Panc1 (cell line): ENCODE measurements around the gene PCGF3. TPM values are rescaled to one million over a fixed set of nuclear protein-coding genes. Genes with fewer than 3 reads are reported as not detected.
"Not testable (repeated sequence)": the region's sequence is repeated elsewhere in the genome, so short reads cannot be mapped to it uniquely, and the experiment has no call there.

Experiments
- ATAC-seq: fragments of 200-7000 bp; cut with Tn5 transposase; 2 replicates; pipeline ENCODE4 v1.9.1; 2020; ENCODE audit warnings: mild to moderate bottlenecking, moderate library complexity
- BruUV-seq: library from RNA; stranded (reverse); fragments of 400-500 nt; replicated peaks from 2 replicates; lab custom pipeline; 2021; lab: Mats Ljungman, UMichigan
- CTCF ChIA-PET: fragments of 300-600 bp; sonication (Branson Sonifier 250); formaldehyde crosslinking; loops from one replicate; lab custom pipeline; 2022; ENCODE audit warnings: antibody characterized with exemption; lab: Charles Lee
- POLR2A ChIA-PET: fragments of 300-600 bp; sonication (Branson Sonifier 250); formaldehyde crosslinking; loops from one replicate; lab custom pipeline; 2022; ENCODE audit warnings: antibody characterized with exemption; lab: Charles Lee
- DNase-seq: peaks from one replicate; pipeline ENCODE4 v3.0.0-alpha.2; 2010; ENCODE audit warnings: low read depth, low spot score
- H3K27ac ChIP-seq: 2 replicates; pipeline ENCODE4 v1.5.1; 2011; ENCODE audit warnings: mild to moderate bottlenecking, low read length, inconsistent platforms
- H3K27me3 ChIP-seq: fragments of 200-500 bp; sonication (Bioruptor generic); 2 replicates; pipeline ENCODE4 v1.6.0; 2014; ENCODE audit warnings: low read length, inconsistent platforms; ENCODE audit not compliant: control insufficient read depth, insufficient read depth
- H3K36me3 ChIP-seq: fragments of 200-500 bp; sonication (Bioruptor generic); 2 replicates; pipeline ENCODE4 v1.5.1; 2014; ENCODE audit warnings: inconsistent platforms, mild to moderate bottlenecking, low read length, moderate library complexity; ENCODE audit not compliant: control insufficient read depth, insufficient read depth
- H3K4me1 ChIP-seq: 2 replicates; pipeline ENCODE4 v1.5.1; 2011; ENCODE audit warnings: inconsistent platforms, mild to moderate bottlenecking, low read length, moderate library complexity; ENCODE audit not compliant: control insufficient read depth, insufficient read depth
- H3K4me3 ChIP-seq, 2 experiments: 2 replicates each; pipeline ENCODE4 v1.5.1; 2011 to 2012; ENCODE audit warnings: low read depth in 2 of 2, low read length in 2 of 2, mild to moderate bottlenecking in 2 of 2, inconsistent platforms in 1 of 2, moderate library complexity in 1 of 2
- H3K9me3 ChIP-seq: fragments of 200-500 bp; sonication (Bioruptor generic); 2 replicates; pipeline ENCODE4 v1.5.1; 2014; ENCODE audit warnings: low read depth, mild to moderate bottlenecking, inconsistent platforms, low read length, moderate library complexity; ENCODE audit not compliant: control insufficient read depth, insufficient read depth
- CTCF ChIP-seq: fragments of 450-650 bp; IDR thresholded peaks from 2 replicates; pipeline ENCODE4 v1.5.1; 2017; ENCODE audit warnings: mild to moderate bottlenecking
- POLR2AphosphoS5 ChIP-seq: IDR thresholded peaks from 2 replicates; pipeline ENCODE4 v1.6.1; 2012; ENCODE audit warnings: mild to moderate bottlenecking, low read depth, low read length, moderate library complexity
- REST ChIP-seq, 2 experiments: IDR thresholded peaks; 2 replicates each; pipeline ENCODE4 v1.6.1; 2011 to 2012; ENCODE audit warnings: low read depth in 2 of 2, control low read depth in 1 of 2, low read length in 1 of 2, mild to moderate bottlenecking in 1 of 2, moderate library complexity in 1 of 2; ENCODE audit not compliant: insufficient read depth in 1 of 2
- SIN3A ChIP-seq: IDR thresholded peaks from 2 replicates; pipeline ENCODE4 v1.6.1; 2012; ENCODE audit warnings: low read depth, mild to moderate bottlenecking, low read length, moderate library complexity, borderline replicate concordance; ENCODE audit not compliant: insufficient read depth
- TCF7L2 ChIP-seq: IDR thresholded peaks from 2 replicates; pipeline ENCODE4 v1.6.1; 2011; ENCODE audit warnings: mild to moderate bottlenecking, low read depth, low read length, inconsistent platforms
- in situ Hi-C: cut with HindIII; loops from 2 replicates; pipeline ENCODE4 v1.10.0; 2016; ENCODE audit warnings: low sequenced_read_pairs, low pct_unique_long_range_greater_than_20kb
- intact Hi-C: fragments of 100-400 bp; cut with micrococcal nuclease; formaldehyde crosslinking; loops from one replicate; pipeline ENCODE4 v1.10.0; 2022; ENCODE audit not compliant: unreplicated experiment
- total RNA-seq: library from RNA; stranded (reverse); gene quantifications from one replicate; pipeline ENCODE4 v1.2.1, GENCODE V29; 2021; ENCODE audit not compliant: unreplicated experiment

The PCGF3 gene
- total RNA-seq, 1 experiment from 2014 or later: 44.6 TPM

- in situ Hi-C loops: no loop called here
- TF ChIP-seq SIN3A (no peak), POLR2AphosphoS5 (no peak), REST (IDR thresholded peaks at IDR 0.05; ENCODE audit: insufficient read depth in 1 of 2, low read depth in 2 of 2, low read length in 1 of 2) (no peak), CTCF (no peak)
- no peak for ATAC-seq
- DNase-seq: no peak
- no peak overlapping the region for H3K27ac ChIP-seq
- H3K4me3 ChIP-seq: no peak overlapping the region
- intact Hi-C loops: no loop called here
- no peaks in the 10 kb centered on the region for H3K4me1 ChIP-seq
- no peaks in the 10 kb centered on the region for H3K9me3 ChIP-seq
- H3K27me3 ChIP-seq: no peaks in the 10 kb centered on the region
- peaks cover 2% of the 10 kb centered on the region; the same call in 1 of the 2 replicates for H3K36me3 ChIP-seq
- BruUV-seq: no TSS peak
- CTCF ChIA-PET: no interaction called here
- POLR2A ChIA-PET: no interaction called here
These were observed 30.0 kb downstream of the PCGF3 start for GRCh38 chr4:735583-735982.

- in situ Hi-C loops, CTCF ChIA-PET, H3K9me3 ChIP-seq, H3K36me3 ChIP-seq, POLR2A ChIA-PET, intact Hi-C loops, H3K27ac ChIP-seq, H3K4me1 ChIP-seq, DNase-seq, H3K27me3 ChIP-seq, H3K4me3 ChIP-seq, BruUV-seq, ATAC-seq: not testable (repeated sequence)
These were observed 30.9 kb downstream of the PCGF3 start for GRCh38 chr4:736561-736960.

- TF ChIP-seq REST (IDR thresholded peaks at IDR 0.05; ENCODE audit: insufficient read depth in 1 of 2, low read depth in 2 of 2, low read length in 1 of 2) (no peak), TCF7L2 (no peak), CTCF (no peak), POLR2AphosphoS5 (no peak), SIN3A (no peak)
- Histone ChIP-seq H3K4me1 (peaks cover 6% of the 10 kb centered on the region), H3K9me3 (no peaks in the 10 kb centered on the region), H3K36me3 (0 out of 2 replicates have a peak, but pooled peaks cover 2% of the 10 kb centered on the region), H3K27ac (no peak overlapping the region), H3K4me3 (no peak overlapping the region), H3K27me3 (no peaks in the 10 kb centered on the region)
- DNase-seq: no peak
- no peak for ATAC-seq
- intact Hi-C loops: no loop called here
- ChIA-PET CTCF (no interaction called here), POLR2A (no interaction called here)
- in situ Hi-C loops: no loop called here
- BruUV-seq: no TSS peak
These were observed 33.2 kb downstream of the PCGF3 start for GRCh38 chr4:738781-739280.
